ENCODE data around the gene ACACB.

Gene ACACB

DNA sequence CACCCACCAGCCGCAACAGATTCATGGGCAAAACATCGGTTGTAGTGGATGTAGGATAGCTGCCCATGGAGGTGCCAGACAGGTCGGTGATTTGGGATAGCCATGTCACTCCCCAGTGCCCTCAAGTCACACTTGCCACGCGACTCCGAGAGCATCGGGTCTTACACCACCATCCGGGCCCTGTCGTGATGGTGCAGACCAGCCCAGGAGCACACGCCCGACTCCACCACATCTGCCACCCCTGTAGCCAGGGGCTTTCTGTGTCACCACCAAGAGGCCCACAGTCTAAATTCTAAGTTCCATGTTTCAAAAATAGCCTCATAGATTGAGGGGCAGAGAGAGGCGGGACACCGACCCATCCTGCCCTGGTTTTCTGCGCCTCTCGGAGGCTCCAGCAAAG, 174.7 kb downstream of the ACACB start:
- Histone ChIP-seq H3K36me3 (no peaks in the 10 kb centered on the region), H3K4me1 (peaks cover 6% of the 10 kb centered on the region), H3K27me3 (no peaks in the 10 kb centered on the region), H3K9me3 (no peaks in the 10 kb centered on the region), H3K4me3 (ENCODE audit: low read depth, low read length) (peak overlapping the region; percentile 48)
- TF ChIP-seq CTCF (IDR thresholded peaks at IDR 0.05; ENCODE audit: low read depth, low read length) = no peak
- DNase-seq = no peak

GRCh38 chr12:109291521-109292341, 175.3 kb downstream of the ACACB start:
- Histone ChIP-seq H3K9me3 (no peaks in the 10 kb centered on the region), H3K27me3 (no peaks in the 10 kb centered on the region), H3K36me3 (no peaks in the 10 kb centered on the region), H3K4me3 (ENCODE audit: low read depth, low read length) (peak overlapping the region; percentile 48), H3K4me1 (peaks cover 6% of the 10 kb centered on the region)
- peak; percentile 88 for DNase-seq
- TF ChIP-seq CTCF (IDR thresholded peaks at IDR 0.05; ENCODE audit: low read depth, low read length) = no peak

DNA sequence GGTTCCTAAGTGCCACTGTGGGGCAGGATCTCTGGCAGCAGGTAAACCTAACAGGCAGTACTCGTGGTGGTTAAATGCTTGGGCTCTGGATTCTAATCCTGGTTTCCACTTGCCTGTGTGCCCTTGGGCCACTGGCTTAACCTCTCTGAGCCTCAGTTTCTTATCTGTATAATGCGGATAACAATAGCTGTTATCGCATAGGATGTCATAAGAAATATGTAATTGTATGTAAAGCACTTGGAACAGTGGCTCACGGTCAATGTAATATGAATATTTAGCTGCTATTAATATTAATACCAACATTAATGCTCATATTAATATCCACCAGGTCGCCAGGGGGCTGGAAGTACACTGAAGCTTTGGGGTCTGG, 175.9 kb downstream of the ACACB start:
- Histone ChIP-seq H3K27me3 (no peaks in the 10 kb centered on the region), H3K4me1 (peaks cover 6% of the 10 kb centered on the region), H3K9me3 (no peaks in the 10 kb centered on the region), H3K36me3 (no peaks in the 10 kb centered on the region), H3K4me3 (ENCODE audit: low read depth, low read length) (peak overlapping the region; percentile 48; the same call in 1 of the 2 replicates)
- no peak for TF ChIP-seq CTCF (IDR thresholded peaks at IDR 0.05; ENCODE audit: low read depth, low read length)
- no peak for DNase-seq

DNA sequence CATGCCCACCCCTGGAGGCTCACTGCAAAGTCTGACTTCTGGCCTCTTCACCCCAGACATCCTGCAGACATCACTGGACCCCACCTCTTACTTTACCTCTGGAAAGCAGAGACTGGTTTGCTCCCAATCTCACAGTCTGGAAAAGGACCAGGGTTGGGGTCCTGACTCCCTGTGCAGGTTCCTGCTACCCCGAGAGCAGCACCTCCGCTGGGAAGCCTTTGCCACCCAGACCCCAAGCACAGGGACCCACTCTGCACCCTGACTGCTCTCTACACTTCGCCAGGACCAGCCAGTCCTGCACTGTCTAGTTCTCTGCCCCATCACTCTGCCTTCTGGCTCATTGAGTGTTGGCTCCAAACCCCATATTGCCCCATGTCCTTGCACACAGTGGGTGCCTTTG, 176.7 kb downstream of the ACACB start:
- DNase-seq = no peak
- Histone ChIP-seq H3K4me1 (peaks cover 6% of the 10 kb centered on the region), H3K36me3 (no peaks in the 10 kb centered on the region), H3K27me3 (no peaks in the 10 kb centered on the region), H3K9me3 (no peaks in the 10 kb centered on the region), H3K4me3 (ENCODE audit: low read depth, low read length) (no peak overlapping the region)
- TF ChIP-seq CTCF (IDR thresholded peaks at IDR 0.05; ENCODE audit: low read depth, low read length) = no peak

DNA sequence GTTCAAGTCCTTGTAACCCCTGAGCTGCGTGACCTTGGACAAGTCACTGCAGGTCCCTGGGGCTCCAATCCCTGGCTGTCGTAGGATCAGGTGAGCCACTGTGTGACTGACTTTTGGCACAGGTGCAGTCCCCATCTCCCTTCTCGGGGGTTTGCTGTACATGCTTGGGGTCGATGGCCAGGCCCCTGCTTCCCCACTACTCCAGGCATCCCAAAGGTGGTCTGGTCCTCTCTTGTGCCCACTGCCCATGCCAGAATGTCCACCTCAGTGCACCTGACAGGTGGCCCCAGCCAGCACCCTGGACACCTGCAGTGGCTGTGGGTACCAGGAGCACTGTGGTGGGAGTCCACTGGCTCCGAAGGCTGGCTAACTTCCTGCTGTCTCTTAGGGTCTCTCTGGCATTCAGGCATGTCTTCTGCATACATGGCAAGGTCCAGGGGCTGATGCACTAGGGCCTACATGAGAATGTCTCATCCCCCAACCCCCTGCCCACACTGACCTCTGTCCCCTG, 178.0 kb downstream of the ACACB start:
- Histone ChIP-seq H3K4me3 (ENCODE audit: low read depth, low read length) (no peak overlapping the region), H3K36me3 (no peaks in the 10 kb centered on the region)
- DNase-seq = no peak

More for the DNA sequence above, 178.0 kb downstream of the ACACB start:
- no peaks in the 10 kb centered on the region for H3K27me3 ChIP-seq
- TF ChIP-seq CTCF (IDR thresholded peaks at IDR 0.05; ENCODE audit: low read depth, low read length) = no peak
- H3K9me3 ChIP-seq = no peaks in the 10 kb centered on the region
- H3K4me1 ChIP-seq = peaks cover 6% of the 10 kb centered on the region

Data from BE2C (cell line).